ENCODE measurements around the gene GPAT3. TPM values are rescaled to one million over a fixed set of nuclear protein-coding genes. Genes with fewer than 3 reads are reported as not detected.
"Not testable (repeated sequence)": the region's sequence is repeated elsewhere in the genome, so short reads cannot be mapped to it uniquely, and the experiment has no call there.

GPAT3 gene
- total RNA-seq, 1 donor from 2014 or later = 6.7 TPM

DNA sequence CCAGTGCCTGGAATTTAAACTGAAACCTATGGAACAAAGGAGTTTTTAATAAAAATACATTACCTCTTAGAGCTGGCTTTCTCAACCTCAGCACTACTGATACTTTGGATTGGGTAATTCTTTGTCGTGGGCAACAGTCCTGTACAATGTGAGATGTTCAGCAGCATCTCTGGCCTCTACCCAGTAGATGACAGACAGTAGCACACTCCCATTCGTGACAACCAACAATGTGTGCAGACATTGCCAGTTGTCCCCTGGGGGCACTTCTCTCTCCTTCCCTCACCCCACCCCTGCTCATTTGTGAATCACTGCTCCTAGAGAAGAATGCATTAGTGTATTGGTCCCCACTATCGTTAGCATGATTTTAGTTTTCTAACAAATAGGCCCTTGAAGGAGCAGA, 16.2 kb downstream of the GPAT3 start:
- peak; percentile 46 for DNase-seq (ENCODE audit: low read depth)

DNA sequence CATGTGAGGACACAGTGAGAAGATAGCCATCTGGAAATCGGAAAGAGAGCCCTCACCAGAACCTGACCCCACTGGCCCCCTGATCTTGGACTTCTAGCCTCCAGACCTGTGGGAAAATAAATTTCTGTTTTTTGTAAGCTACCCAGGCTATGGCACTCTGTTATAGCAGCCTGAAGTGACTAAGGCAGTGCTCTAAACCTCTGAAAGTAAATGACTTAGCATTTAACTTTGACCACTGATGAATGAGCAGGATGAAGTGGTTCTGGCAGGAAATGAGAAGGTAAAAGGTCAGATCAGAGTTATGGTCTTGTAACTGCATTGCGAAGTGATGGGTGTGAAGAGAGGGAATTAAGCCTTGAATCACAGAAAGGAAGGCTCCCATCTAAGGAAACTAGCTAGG, 17.0 kb downstream of the GPAT3 start:
- peak; percentile 98 for DNase-seq (ENCODE audit: low read depth)

- DNase-seq (ENCODE audit: low read depth) = peak; percentile 49
Observed at GRCh38 chr4:83556006-83556707, 20.2 kb downstream of the GPAT3 start.

- DNase-seq (ENCODE audit: low read depth) = no peak
Observed at GRCh38 chr4:83556816-83557215, 20.9 kb downstream of the GPAT3 start.

DNA sequence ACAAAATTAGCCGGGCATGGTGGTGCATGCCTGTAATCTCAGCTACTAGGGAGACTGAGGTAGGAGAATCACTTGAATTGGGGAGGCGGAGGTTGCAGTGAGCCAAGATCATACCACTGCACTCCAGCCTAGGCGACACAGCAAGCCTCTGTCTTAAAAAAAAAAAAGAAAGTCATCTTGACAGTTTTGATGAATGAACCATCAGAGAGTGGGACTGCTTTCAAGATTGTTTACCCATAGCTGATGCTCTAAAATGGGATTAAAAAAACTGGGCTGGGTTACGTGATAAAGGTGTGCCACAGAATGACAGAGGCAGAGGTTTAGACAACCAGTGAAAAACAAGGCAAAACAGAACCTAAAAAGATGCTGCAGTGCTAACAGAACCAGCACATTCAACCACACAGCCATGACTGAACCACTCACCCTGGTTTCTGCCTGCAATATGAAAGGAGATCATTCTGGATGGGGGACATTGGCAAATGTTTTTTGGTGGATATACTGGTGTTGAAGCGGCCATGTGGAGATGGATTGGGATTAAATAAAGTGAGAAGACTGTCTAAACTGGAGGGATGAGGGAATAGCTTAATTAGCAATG, 22.2 kb downstream of the GPAT3 start:
- DNase-seq (ENCODE audit: low read depth) = no peak

- DNase-seq (ENCODE audit: low read depth) = peak; percentile 78
Observed at GRCh38 chr4:83558680-83559079, 22.8 kb downstream of the GPAT3 start.

DNA sequence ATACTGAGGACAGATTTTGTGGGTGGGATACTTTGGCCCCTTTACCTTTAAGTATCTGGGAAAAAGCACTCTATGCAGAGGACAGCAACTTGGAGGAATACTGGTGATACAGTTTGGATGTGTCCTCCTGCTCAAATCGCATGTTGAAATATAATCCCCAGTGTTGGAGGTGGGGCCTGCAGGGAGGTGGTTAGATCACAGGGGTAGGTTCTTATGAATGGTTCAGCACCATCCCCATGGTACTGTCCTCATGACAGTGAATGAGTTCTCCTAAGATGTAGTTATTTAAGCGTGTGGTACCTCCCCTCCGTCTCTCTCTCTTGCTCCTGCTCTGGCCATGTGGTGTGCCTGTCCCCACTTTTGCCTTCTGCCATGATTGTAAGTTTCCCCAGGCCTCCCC, 24.6 kb downstream of the GPAT3 start:
- DNase-seq (ENCODE audit: low read depth) = no peak

- peak; percentile 94 for DNase-seq (ENCODE audit: low read depth)
Observed at GRCh38 chr4:83561381-83561780, 25.5 kb downstream of the GPAT3 start.

- DNase-seq (ENCODE audit: low read depth) = no peak
Observed at GRCh38 chr4:83563998-83564397, 28.1 kb downstream of the GPAT3 start.

- DNase-seq (ENCODE audit: low read depth) = no peak
Observed at GRCh38 chr4:83568062-83568461, 32.2 kb downstream of the GPAT3 start.

DNA sequence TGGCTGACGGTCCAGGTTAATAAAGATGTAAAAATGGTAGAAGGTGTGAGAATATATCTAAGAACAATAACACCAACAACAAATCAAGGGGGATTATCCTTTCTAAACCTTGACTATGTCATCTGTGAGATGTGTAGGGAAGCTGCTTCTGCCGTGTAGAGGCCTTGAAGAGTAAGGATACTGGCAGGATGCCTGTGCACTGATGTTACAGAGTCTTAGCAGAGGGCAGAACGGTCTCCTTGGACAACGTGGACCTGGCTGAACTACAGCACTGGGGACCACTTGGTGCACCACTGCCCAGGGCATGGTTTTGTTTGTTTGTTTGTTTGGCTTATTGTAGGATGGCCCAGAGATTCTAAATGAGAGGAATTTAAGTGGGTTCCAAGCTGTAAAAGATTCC, 33.5 kb downstream of the GPAT3 start:
- DNase-seq (ENCODE audit: low read depth) = no peak

DNA sequence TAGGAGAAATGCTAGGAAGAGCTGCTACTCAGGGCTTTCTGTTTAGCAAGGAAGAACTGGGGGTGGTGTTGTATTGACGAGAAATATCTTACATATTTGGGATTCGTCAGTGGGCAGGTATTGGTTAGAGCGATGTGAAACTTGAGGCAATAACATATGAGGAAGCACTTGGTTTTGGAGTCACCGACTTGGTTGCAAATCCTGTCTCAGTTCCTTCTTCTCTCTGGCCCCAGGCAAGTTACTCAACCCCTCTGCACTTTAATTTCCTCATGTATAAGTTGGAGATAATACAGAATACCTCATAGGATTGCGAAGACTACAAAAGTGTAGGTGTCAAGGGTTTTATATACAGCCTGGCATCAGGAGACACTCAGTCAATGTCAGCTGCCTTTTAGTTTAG, 34.1 kb downstream of the GPAT3 start:
- DNase-seq (ENCODE audit: low read depth) = peak; percentile 55

GRCh38 chr4:83572848-83573247, 36.9 kb downstream of the GPAT3 start:
- DNase-seq (ENCODE audit: low read depth) = no peak

- DNase-seq (ENCODE audit: low read depth) = peak; percentile 43
Observed at GRCh38 chr4:83574247-83574646, 38.3 kb downstream of the GPAT3 start.

DNA sequence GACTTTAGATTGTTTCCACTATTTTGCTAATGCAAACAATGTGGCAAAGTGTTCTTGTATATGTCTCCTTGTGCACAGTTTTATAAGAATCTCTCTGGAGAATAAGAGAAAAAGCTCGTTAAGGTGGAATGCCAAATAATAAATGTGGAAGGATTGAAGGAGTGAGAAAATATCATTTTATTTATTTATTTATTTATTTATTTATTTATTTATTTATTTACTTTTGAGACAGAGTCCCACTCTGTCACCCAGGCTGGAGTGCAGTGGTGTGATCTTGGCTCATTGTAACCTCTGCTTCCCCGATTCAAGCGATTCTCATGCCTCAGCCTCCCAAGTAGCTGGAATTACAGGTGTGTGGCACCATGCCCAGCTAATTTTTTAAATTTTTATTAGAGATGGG, 40.3 kb downstream of the GPAT3 start:
- DNase-seq (ENCODE audit: low read depth) = not testable (repeated sequence)

DNA sequence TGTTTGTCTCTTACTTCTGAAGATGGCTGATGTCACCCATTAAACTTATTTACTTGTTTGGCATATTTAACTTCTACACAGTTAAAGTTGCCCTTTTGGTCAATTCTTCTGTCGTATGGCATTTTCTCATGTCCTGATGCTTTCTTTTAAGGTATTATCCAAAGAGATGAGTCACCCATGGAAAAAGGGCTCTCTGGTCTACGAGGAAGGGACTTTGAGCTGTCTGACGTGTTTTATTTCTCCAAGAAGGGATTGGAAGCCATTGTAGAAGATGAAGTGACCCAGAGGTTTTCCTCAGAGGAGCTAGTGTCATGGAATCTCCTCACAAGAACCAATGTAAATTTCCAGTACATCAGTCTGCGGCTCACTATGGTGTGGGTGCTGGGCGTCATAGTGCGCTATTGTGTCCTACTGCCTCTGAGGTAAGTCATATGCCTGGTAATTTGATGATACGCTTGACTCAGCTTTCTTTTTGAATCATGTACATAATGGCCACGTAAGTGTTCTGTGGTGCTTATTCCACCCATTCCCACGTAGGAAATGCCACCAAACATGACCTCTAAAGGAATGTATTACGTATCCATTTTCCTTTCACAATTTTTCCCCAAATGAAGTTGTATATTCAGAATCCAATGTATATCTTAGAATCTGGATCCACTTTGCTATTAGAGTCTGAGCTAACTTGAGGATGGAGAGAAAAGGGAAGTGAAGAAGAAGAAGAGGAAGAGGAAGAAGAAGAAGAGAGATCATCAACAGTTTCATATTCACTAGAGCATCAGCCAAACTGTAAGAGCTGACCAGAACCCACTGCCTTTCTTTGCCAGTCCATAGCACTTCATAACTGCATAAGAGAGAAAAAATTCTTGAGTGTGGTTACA, 45.7 kb downstream of the GPAT3 start:
- peak; percentile 32 for DNase-seq (ENCODE audit: low read depth)

GRCh38 chr4:83582289-83582785, 46.4 kb downstream of the GPAT3 start:
- DNase-seq (ENCODE audit: low read depth) = peak; percentile 94

- no peak for DNase-seq (ENCODE audit: low read depth)
Observed at GRCh38 chr4:83585982-83586508, 50.1 kb downstream of the GPAT3 start.

DNA sequence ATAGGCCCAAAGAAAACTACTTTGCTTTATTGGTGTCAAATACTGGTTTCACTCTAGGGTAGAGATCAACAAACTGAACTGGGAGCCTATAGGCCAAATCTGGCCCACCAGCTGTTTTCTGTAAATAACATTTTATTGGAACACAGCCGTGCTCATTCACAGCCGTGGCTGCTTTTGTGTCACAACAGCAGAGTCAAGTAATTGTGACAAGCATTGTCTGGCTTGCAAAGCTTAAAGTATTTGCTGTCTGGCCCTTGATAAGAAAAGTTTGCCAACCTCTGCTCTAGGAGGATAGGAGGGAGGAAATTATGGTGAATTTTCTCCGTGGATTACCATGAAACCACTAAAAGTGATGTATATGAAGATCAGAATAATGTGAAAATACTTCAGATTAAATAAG, 53.4 kb downstream of the GPAT3 start:
- DNase-seq (ENCODE audit: low read depth) = no peak

DNA sequence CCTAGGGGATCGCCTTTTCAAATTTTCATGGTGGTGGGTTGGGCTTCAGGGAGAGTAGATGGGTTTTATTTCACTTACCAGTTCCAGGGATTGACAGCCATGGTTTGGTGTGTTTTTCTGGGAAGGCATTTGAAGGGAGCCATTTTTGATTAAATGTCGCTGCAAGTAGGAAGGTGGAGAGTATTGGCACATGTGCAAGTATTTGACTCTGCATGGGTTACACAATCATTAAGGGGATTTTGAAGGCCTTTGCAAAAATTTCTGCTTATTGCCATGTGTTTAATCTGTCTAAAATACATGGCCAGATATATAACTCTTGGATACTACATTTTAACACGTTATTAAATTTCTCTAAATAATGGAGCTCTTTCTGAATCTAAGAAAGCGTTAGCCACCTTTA, 55.1 kb downstream of the GPAT3 start:
- no peak for DNase-seq (ENCODE audit: low read depth)

- no peak for DNase-seq (ENCODE audit: low read depth)
Observed at GRCh38 chr4:83591730-83592129, 55.8 kb downstream of the GPAT3 start.

GRCh38 chr4:83599183-83599582, 63.3 kb downstream of the GPAT3 start:
- DNase-seq (ENCODE audit: low read depth) = peak; percentile 45

All from renal cortical epithelial cell (primary cell).